NCI-H774 (cell line): Measurements from ENCODE around the gene VEPH1.

Experiments
- DNase-seq: peaks from one replicate; lab custom pipeline; 2025; lab: John Stamatoyannopoulos, UW

Gene VEPH1

DNA sequence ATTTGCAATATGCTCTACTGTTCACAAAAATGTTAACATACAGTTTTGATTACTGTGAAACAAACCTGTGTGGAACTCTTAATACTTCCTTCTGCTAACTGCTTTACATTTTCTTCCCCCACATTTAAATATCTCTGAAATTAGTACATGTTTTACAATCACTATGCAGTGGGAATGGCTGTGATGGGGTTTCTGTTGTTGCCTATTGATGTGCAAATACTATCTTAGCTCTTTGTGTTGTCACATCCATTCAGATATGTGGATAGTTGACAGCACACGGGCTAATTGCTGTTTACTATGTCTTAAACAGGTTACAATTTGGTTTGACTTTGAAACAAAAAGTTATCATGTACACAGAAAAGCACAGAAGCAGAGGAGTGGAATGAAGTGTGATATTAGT is 247.4 kb downstream of the VEPH1 start:
- DNase-seq: no peak

DNA sequence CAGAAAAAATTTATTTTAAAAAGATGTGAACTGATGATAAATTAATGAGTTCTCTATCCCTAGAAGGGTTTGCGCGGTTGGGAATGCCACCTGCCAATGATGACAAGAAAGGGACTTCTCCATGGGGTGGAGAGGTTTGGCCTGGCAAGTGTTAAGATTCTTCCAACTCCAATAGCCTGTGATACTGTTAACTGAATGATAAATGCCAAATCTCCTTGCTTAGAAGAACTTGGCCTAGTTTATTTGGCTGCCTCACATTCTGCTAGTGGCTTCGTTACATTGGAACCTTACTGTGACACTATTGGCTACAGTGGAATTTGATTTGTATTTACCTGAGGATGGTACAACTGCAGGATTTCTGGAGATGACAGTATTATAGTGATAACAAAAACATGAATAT is 251.5 kb downstream of the VEPH1 start:
- no peak for DNase-seq

DNA sequence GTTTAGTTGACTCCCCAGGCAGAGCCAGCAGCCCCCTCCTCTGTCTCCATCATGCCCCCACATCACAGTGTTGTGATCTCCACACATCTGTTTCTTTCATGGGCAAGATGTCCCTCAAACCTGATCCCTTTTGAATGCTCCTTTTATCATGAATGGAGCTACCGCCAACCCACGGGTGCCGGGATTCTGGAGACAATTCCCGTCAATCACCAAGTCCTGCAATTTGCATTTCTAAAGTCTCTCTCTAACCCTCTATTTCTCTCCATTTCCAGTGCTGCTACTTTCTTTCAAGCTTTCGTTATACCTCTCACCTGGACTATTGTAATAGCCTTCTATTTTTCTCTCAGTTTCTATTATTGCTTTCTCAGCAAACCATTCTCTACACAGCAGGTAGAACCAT is 253.6 kb downstream of the VEPH1 start:
- no peak for DNase-seq

DNA sequence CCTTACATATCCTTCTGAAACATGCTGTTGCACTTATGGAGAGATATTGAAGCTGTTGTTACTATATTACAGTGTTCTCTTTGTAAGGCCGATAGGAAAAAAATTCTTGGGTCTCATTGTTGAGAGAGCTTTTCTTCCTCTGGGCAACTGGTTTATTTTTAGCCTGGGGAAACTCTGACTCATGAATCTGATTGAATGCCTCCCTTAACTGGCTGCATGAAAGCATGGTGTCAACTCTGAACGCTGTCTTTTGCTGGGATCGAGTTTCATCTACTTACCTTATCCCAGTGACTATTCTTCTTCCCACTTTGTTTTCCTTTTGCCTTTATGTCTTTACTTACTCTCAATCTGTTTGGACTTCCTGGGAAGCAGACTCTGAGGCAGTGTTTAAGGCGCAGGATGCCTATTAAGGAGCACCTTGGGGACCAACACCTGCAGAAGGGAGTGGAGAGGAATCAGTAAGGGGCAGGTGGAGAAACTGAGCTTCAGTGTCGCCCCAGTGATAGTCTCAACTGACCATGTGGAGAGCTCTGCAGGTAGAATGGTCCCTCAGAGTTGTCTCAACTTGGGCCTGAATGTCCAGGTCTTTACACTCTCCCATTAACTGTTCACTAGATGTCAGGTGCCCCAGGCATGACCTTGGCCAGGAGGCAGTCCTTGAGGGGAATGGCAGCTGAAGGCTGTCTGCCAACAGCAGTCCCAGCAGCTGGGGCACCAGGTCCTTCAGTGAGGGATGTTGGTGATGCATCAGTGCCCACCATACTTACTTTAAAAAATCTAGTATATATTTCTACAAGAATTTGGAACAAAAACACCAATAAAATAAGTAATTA is 254.4 kb downstream of the VEPH1 start:
- DNase-seq: no peak

DNA sequence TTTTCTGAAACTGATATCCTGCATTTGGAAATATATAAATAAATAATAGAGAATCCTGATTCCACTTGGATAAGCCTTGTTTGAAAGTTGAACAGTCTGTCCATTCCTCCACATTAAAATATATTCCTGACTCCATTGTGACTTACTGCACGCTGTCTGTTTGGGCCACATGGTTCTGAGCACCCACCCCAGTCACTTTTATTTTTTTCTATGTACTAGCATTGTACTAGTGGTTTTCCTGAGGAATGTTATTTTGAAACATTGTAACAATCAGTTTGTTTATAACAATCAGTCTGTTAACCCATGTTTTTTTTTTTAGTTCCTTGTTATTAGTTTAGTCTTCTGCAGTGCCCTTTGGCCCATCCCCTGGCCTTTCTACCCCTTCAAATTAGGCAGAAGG is 255.8 kb downstream of the VEPH1 start:
- no peak for DNase-seq

DNA sequence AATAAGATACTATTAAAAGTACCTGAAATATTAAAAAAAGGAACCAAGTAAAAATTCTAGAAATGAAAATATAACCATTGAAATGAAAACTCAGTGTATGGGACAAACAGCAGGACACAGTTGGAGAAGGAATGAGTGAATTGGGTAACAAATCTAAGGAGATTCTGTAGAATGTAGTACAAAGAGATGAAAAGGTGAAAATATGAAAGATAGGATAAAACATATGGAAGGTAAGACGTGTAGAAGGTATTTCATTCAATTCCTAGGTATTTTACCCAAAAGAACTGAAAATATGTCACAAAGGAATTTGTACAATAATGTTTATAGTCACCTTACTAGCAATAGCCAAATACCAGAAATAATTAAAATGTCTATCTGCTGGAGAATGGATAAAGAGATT is 260.4 kb downstream of the VEPH1 start:
- no peak for DNase-seq

DNA sequence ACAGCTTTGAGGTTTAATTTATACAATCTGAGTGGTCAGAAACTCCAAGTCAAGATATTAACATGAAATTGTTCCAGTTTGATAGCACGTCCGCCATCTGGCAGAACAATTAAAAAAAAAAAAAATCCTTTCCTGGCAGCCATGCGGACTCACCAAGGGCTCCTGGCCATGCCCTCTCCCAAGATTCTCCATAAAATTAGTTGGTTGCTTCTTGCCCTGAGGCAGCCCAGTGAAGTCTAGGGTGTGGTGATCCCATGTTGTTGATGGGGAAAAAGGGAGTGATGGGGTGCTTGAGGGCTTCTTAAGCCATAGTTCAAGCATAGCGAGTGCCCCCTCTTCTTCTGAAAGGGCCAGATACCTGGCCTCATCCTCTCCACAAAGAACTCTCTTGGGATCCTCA is 261.6 kb downstream of the VEPH1 start:
- DNase-seq: no peak

DNA sequence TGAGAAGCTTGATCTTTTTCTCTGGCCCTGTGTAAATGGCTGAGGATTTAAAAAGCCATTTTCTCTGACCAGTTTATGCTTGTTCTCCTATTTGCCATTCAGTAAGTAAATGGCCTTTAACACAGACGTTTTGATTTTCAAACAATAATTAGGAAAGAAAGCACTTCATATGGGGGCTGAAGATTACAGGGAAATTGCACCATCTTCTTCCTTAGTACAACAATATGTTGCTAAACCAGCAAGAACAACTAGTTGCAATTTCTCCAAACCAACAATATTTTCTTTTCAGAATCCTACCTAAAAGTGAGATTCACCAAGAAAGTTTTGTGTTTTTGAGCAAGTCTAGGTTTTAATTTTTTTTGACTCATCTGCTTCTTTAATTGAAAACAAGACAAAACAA is 262.8 kb downstream of the VEPH1 start:
- DNase-seq: no peak

DNA sequence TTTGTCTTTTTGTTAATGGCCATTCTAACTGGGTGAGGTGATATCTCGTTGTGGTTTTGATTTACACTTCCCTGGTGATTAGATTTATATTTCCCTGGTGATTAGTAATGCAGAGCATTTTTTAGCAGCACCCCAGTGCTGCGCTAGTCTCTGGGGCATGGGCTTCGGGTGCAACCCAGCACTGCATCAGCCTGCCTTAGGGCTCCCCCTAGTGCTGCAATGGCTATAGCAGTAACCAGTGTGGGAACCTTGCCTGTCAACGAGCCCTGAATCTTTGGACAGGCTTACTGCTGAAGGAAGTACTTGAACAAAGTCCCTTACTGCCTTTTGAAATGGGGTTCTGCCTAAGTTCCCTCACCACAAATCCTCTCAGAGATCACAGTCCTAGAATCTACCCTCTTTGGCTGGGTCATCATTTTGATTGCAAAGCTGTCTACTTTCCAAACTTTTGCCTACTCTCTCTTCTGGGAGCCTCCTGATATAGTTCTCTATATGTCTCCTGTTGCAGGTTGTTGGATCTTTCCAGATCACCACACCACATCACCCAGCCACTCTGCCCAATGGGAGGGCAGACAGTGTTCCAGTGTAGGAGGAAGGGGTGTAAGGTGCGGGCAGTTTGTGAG is 264.0 kb downstream of the VEPH1 start:
- DNase-seq: peak; percentile 39

DNA sequence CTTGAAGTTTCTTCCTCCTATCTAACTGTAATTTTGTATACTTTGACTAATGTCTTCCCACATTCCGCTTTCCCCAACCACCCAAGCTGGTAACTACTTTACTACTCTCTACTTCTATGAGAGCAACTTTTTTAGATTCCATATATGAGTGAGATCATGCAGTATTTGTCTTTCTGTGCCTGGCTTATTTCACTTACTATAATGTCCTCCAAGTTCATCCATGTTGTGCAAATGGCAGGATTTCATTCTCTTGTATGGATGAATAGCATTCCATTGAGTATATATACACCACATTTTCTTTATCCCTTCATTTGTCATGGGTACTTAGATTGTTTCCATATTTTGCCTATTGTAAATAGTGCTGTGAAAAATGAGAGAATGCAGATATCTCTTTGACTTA is 264.8 kb downstream of the VEPH1 start:
- no peak for DNase-seq

DNA sequence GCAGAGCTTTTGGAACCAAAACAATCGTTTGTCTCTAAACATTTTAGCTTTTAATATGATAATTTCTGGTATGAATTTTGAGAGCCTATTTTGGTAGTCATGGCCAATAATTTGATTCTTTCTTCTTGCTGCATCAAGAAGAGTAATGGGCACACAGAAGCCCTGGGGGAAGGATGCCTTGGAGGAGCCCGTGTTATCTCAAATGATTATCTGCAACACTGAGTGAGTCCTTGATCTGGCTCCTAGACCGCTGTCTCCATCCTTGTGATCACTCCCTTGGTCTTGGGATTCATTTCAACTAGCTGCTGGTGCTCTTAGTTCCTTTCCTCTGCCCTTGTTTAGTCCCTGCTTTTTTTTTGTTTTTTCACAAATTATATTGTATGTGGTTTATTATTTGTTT is 265.3 kb downstream of the VEPH1 start:
- no peak for DNase-seq

DNA sequence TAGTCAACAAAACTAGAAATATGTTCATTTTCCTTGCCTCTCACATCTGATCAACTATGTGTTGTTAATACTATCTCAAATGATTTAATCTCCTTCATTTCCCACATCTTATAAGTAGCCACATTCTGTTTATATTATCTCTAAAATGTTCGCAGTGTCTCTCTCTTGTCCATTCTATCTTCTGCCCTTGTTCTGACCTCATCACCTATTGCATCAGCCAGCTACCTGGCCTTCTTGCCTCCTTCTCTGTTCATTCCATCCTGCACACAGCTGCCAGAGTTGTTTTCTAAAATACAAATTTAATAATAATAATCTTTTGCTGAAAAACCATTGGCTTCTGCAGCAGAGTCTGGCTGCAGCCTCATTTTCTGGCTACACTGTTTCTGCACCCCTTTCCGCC is 267.9 kb downstream of the VEPH1 start:
- no peak for DNase-seq

DNA sequence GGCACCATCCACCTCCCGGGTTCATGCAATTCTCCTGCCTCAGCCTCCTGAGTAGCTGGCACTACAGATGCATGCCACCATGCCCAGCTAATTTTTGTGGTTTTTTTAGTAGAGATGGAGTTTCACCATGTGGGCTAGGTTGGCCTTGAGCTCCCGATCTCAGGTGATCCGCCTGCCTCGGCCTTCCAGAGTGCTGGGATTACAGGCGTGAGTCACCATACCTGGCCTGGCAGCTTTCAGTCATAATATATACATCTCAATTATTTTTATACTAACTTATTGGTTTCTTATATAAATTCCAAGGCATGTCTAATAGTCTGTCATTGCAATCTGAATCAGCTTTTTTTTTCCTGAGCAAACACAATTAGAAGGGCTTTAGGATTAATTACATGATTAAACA is 269.3 kb downstream of the VEPH1 start:
- DNase-seq: no peak

DNA sequence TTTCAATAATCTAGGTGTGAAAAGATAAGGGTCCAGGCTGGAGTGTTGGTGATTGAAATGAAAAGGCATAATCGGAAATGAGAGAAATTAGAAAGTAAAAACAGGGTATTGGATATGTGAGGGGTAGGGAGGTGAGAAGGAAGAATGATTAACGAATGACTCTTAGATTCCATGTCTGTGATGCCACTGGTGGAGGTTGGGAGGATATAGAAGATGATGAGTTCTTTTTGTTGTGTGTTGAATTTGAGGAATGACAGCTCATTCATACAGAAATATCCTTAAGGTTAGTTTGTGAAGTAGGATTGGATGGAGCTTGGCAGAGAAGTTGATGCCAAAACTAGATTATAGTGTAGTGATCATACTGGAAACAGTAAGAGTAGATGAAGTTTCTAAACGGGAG is 271.1 kb downstream of the VEPH1 start:
- no peak for DNase-seq

DNA sequence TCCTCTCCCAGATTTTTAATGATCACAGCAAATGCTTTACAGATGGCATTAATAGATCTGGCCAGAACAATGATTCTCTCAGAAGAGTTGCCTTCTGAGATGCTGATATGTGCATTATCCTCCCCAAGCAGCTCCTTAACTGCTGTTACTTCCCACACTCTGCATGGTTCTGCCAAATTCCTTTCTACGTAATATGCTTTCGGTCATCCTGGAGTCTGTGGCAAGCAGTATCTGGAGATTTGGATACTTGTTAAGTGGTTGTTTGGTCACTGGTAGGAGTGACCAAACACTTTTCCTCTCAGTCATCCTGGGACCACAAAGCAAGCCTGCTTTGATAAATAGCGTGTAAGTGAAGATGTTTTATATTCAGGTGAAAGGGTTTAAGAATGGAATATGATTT is 272.1 kb downstream of the VEPH1 start:
- DNase-seq: no peak

DNA sequence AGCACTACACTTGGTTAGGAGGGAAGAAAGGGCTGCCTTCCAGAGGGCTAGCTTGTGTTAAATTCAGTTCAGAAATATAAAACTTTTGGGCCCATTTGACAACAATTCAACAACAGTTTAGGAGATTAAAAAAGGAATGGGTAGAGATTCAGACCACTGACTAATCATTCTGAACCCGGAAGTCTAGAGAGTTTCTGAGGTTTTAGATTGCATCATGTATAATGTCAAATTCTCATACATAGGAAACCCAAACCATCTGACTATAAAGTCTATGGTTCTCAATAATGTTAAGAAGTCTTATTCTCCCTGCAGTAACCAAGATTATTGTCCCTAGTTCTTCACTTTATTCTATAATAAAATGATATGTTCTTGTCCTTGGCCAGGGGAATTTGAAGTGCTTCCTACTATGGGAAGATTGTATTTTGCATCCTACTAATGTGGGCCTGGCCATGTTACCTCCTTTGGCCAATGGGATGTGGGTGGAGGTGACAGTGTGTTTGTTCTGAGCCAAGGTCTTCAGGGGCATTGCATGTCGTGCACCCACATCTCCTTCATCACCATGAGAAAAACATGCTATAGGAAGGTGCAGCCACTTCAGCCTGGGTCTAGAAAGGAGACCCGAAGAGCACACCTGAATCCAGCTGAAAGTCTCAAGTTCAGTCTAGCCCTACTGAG is 276.9 kb downstream of the VEPH1 start:
- no peak for DNase-seq

DNA sequence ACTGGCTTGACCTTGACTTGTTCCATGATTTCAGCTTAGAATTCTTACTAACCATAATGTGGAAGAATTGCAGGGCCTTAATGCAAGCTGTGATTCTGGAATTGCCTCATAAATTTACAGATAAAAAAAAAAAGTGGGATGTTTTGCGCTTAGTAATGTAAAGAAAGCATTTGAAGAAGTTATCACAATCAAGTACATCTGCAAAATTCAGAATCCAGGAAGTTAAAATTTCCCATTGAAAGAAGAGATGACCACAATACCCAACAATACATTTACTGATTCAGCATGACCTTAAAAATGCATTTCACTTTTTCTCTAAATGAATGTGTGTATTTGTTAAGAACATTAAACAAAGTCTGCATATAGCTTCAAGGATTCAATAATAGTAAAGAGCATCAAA is 278.2 kb downstream of the VEPH1 start:
- no peak for DNase-seq

DNA sequence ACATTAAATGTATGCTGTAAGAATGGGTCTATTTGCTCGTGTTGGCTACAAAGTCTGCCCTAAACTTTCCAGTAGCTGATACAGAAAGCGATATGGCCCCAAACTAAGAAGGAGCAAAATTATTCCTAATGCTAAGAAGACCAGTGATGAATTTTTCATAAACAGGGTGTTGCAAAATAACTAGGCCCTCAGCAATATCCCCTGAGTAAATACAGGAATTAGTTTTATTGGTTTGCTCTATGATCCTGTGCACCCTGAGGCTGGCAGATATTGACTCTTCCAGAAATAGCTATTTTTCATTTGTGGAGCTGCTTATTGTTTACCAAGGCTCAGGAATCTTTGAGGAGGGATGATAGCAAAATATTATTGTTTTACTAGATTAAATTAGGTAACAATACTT is 282.3 kb downstream of the VEPH1 start:
- DNase-seq: no peak

DNA sequence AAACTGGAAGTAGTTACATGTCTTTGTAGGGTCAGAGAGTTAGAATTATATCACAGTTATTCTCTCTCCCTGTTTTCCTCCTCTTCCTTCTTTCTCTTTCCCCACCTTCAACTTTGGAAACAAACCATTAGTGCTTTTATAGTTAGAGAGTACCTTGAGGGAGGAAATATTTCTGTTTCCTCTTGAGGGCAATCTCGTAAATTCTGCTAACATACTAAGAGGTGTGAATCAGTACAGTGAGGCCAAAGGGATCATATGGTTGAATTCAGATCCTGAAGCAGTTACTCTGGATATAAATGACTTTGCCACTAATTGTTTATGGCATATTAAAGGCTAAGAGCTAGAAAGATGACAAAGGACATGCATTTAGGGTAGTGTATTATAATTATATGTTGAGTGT is 283.0 kb downstream of the VEPH1 start:
- no peak for DNase-seq

DNA sequence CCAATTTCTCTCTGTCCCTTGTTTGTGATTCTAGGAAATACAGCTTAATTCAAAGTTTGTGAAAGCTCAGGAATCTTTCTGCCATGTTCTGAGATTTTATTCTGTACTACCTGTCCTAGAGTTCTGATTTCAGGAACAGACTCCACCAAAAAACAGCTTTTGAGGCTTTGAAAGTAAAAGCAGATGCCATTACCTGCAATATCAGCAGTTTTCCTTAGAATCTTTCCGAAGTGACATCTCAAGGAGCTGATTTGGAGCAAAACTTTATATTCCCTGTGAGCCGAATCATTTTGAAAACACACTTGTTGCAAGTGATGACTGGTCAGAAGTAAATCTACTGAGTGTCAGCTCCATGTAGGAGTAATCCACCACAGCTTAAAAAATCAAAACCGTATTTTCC is 284.0 kb downstream of the VEPH1 start:
- no peak for DNase-seq
